ENCODE data around the gene SMAD5.
A peak's percentile ranks its signal among the peaks of the same experiment; 100 is the strongest.

SMAD5 gene

GRCh38 chr5:136115183-136115865 lies 17.3 kb upstream of the SMAD5 start:
- no peak for DNase-seq

DNA sequence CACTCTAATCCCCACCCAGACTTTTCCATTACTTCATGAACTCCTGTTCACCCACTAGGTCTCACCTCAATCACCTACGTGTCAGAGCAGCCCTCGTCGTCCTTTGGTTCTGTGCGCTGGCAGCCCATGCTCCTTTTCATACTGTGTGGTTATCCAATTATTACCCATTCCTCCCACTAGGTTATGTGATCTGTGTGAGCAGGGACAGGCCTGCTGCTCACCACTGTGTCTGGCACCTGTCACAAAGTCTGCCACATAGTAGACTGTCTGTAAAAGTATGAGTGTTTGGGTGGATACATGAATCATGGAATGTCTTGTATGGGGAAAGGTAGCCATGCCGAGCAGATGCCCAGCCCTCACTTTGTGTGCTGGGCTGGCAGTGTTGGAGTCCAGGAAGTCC lies 12.1 kb upstream of the SMAD5 start:
- DNase-seq: no peak

DNA sequence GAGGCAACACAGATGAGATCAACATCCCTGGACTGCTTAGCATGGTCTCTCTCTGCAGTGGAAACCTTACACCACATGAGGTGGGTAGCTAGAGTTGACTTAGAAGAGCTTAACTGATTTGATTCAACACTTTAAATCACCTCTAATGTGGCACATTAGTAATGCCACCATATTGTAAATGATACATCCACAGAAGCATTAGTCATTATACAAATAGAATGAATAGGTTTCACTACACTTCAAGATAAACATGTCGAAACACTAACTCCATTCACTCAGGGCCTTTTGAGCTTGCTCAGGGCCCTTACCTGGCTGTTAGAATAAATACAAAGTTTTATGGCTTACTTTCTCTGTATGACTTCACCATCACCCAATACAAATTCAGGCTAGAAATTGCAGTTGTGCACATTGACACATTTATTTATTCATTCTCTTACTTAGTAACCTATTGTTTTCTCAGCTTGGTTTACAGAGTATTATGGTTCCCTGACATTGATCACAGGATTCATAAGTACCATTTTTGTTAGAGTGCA lies 9.3 kb upstream of the SMAD5 start:
- DNase-seq: no peak

DNA sequence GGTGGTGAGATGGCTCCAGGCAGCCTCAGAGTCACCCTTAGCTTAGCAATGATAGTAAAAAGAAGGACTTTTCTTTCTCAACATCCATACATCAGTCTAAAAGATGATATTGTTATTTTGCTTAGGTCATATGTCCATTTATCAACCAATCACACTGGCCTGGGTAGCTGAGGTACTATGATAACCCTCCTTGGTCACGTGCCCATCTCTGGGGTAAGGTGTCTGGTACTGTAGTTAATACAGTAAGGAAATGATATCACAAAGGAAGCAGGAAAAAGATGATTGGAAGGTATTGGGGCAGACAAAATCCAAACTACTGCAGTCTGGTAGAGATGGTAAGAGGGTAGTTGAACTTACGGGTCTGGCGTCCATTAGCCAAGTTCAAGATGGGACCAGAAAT lies 5.1 kb upstream of the SMAD5 start:
- no peak for DNase-seq

DNA sequence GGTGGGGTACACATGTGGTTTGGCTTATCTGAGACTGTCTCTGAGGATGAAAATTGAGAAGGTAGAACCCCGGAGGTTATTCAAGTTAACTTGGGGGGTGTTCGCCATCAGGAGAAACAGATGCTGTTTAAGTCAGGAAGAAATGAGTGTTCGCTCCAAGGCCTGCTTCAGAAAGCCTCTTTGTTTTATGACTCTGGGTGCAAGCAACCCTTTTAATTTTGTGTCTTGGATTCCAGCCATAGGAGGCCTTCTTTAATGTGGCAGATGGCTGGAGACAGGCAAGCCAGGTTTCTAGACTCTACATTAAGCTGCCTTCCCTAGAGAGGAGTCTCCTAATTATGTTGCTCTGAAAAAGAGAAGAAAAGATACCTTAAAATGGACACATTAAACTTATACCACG lies 4.2 kb upstream of the SMAD5 start:
- no peak for DNase-seq

- DNase-seq: no peak
Observed at GRCh38 chr5:136129445-136129844, 3.2 kb upstream of the SMAD5 start.

GRCh38 chr5:136130581-136130980 lies 2.1 kb upstream of the SMAD5 start:
- DNase-seq: no peak

GRCh38 chr5:136132087-136132486 lies 558 bp upstream of the SMAD5 start:
- DNase-seq: peak; percentile 5

GRCh38 chr5:136133222-136133921 lies 727 bp downstream of the SMAD5 start:
- peak; percentile 50 for DNase-seq

- no peak for DNase-seq
Observed at GRCh38 chr5:136133922-136134379, 1.3 kb downstream of the SMAD5 start.

GRCh38 chr5:136134653-136135052 lies 2.0 kb downstream of the SMAD5 start:
- DNase-seq: no peak

DNA sequence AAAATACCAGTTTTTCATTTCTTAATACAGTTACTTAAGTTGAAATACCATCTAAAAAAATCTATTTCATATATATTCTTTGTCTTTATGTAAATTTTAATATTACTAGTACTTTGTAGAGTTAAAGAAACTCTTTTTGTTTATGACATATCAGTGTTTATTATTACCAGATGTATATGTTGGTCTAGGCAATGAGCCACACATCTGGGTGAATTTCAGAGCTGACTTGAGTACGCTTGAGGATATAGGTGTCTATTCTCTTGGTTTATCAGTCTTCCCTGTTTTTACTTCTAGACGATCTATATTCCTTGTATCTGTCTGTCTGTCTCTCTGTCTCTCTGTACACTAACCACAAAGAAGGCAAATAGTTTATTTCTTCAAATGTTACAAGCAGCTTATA lies 2.9 kb downstream of the SMAD5 start:
- peak; percentile 46 for DNase-seq

GRCh38 chr5:136137497-136138220 lies 5.0 kb downstream of the SMAD5 start:
- DNase-seq: peak; percentile 15

DNA sequence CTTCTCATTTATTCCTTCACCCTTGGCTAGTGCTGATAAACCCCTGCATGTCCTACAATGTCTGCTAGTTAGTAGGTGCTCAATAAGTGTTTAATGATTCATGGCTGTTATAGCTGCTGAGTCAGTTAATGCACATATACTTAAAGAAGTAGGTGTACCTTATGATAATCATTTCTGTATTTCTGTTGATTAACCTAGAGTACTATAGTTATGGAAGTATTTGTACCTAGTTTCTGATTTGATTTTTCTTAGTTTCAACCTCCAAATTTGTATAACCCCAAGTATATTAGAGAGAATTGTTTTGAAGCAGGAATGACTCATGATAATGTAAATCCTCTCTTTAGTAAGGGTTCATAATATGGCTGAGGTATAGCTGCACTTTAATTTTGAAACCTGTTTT lies 8.9 kb downstream of the SMAD5 start:
- DNase-seq: no peak

GRCh38 chr5:136143312-136143711 lies 10.7 kb downstream of the SMAD5 start:
- DNase-seq: no peak

DNA sequence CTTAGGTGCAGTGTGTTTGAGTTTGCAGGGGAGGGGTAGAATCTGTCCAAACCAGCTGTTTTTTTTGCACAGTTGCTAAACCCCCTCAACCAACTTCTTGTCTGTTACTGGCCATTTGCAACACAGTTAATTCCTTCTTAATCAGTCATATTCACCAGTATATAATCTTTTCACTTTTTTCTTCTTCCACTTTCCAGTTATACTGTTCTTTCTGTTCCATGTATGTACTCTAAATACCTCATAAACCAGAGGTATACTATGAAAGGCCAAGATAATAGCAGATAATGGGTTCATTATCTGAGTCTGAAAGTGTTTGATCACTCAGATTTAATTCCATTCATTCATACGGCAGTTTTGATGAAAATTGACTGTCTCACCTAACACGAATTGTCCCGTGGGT lies 11.1 kb downstream of the SMAD5 start:
- no peak for DNase-seq

DNA sequence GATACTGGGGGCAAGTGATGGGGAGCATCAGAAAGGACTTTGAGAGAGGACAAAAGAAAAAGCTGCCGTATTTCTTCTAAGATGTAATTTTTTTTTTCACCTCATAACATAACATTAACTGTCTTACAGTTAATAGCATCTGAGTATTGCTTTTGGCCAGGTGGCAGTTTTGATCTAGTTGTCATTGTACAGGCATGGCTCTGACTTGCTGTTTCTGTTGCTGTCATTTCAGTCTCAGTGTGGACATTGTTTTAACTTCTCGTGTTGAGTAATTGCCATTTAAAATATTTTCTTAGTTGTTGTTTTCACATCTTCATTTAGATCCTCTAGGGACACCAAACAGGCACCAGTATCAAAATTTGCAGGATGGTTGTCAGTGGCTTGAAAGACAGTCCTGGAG lies 12.4 kb downstream of the SMAD5 start:
- DNase-seq: no peak

DNA sequence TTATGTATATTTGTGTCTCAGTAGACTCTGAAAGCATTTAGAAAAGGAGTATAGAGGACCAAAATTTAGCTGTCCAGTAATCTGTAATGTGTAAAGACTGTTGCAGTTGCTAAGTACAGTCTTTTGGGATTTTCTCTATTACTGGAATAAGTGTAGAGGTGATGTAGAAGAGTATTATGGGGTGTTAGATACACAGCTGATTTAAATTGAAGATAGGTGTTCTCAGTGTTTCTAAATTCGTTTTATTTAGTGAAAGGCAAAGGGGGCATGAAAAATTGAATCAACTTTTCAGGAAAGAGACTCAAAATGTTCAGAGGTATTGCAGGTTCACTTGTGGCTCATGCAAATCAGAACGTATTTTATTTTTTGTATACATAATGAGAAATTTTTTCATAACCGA lies 13.6 kb downstream of the SMAD5 start:
- no peak for DNase-seq

DNA sequence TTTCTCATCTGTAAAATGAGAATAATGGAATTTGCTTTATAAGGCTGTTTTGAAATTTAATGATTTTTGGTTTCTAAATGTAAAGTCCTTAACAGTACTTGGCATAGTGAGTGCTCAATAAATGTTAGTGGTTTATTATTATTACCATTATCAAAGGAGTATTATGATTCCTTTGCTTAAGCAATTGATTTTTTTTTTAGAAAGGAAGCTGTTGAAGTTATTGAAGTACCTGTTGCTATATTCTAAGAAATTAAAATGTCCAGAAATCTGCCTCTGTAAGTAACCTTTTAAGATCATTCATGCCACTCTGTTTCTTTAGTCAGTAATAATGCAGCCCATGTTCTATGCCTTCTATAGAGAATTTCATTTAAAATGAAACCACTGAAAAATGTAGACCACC lies 15.0 kb downstream of the SMAD5 start:
- no peak for DNase-seq

GRCh38 chr5:136149891-136150290 lies 17.2 kb downstream of the SMAD5 start:
- DNase-seq: no peak

DNA sequence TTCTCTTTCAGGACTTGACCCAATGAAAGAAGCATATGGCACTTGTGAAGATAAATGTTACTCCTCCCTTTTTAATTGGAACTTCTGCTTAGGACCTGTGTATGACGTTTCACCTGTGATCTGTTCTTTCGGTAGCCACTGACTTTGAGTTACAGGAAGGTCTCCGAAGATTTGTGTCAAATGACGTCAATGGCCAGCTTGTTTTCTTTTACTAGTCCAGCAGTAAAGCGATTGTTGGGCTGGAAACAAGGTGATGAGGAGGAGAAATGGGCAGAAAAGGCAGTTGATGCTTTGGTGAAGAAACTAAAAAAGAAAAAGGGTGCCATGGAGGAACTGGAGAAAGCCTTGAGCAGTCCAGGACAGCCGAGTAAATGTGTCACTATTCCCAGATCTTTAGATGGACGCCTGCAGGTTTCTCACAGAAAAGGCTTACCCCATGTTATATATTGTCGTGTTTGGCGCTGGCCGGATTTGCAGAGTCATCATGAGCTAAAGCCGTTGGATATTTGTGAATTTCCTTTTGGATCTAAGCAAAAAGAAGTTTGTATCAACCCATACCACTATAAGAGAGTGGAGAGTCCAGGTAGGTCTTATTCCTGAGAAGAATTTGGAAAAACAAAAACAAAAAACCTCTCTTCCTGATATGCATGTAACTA lies 21.1 kb downstream of the SMAD5 start:
- DNase-seq: no peak

DNA sequence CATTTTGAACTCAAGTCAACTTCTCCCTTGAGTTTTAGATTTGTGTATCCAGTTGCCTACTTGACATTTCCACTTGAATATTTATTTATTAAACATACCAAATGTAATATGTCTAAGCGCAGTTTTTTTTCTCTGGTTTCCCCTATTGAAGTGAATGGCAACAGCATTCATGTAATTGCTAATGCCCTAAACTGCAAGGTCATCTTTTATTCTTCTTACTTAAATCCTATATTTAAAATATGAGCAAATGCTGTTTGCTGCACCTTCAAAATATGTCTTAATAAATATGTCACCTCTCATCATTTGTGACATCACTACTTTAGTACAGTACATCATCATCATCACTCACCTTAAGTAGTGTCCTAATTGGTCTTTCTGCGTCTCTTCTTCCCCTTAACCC lies 22.4 kb downstream of the SMAD5 start:
- DNase-seq: no peak

GRCh38 chr5:136155761-136156160 lies 23.1 kb downstream of the SMAD5 start:
- DNase-seq: peak; percentile 20
